Natural killer cell treated with Interleukin-12 subunit alpha and Interleukin-12 subunit beta and Interleukin-15 and Interleukin-18, amount 100 ng/mL, for 72 hours (primary cell): ENCODE data around the gene MACROD2. TPM values are rescaled to one million over a fixed set of nuclear protein-coding genes. Genes with fewer than 3 reads are reported as not detected.

Experiments used
- ATAC-seq, 2 donors: fragments of 150-1000 bp; cut with Tn5 transposase in 1 of 2; sonication (Bioruptor Pico), chemical (Tn5 transposase) in 1 of 2; 2 replicates each; pipeline ENCODE4 v1.10.0; 2021
- DNase-seq: peaks from one replicate; pipeline ENCODE4 v3.0.0; 2022; ENCODE audit warnings: low spot score
- H3K27ac Mint-ChIP-seq, 2 donors: 1 replicate in 1 of 2; 2 replicates in 1 of 2; pipeline ENCODE4 v1.8.0; 2022; ENCODE audit warnings: mixed read lengths in 2 of 2, mild to moderate bottlenecking in 1 of 2, moderate library complexity in 1 of 2
- H3K27me3 Mint-ChIP-seq, 2 donors: 1 replicate in 1 of 2; 2 replicates in 1 of 2; pipeline ENCODE4 v1.8.0; 2022; ENCODE audit warnings: mixed read lengths in 2 of 2
- H3K36me3 Mint-ChIP-seq: one replicate; pipeline ENCODE4 v1.8.0; 2022; ENCODE audit warnings: mixed read lengths
- H3K4me1 Mint-ChIP-seq, 2 donors: 1 replicate in 1 of 2; 2 replicates in 1 of 2; pipeline ENCODE4 v1.8.0; 2022; ENCODE audit warnings: low read depth in 2 of 2, mixed read lengths in 2 of 2, mild to moderate bottlenecking in 1 of 2
- H3K4me3 Mint-ChIP-seq: one replicate; pipeline ENCODE4 v1.8.0; 2022; ENCODE audit warnings: mixed read lengths
- H3K9me3 Mint-ChIP-seq: 2 replicates; pipeline ENCODE4 v1.8.0; 2022; ENCODE audit warnings: mixed read lengths
- total RNA-seq, 2 donors: library from RNA; stranded (reverse); gene quantifications; one replicate each; pipeline ENCODE4 v1.2.3, GENCODE V29; 2022

The MACROD2 gene
- total RNA-seq, 2 donors from 2014 or later = not detected

DNA sequence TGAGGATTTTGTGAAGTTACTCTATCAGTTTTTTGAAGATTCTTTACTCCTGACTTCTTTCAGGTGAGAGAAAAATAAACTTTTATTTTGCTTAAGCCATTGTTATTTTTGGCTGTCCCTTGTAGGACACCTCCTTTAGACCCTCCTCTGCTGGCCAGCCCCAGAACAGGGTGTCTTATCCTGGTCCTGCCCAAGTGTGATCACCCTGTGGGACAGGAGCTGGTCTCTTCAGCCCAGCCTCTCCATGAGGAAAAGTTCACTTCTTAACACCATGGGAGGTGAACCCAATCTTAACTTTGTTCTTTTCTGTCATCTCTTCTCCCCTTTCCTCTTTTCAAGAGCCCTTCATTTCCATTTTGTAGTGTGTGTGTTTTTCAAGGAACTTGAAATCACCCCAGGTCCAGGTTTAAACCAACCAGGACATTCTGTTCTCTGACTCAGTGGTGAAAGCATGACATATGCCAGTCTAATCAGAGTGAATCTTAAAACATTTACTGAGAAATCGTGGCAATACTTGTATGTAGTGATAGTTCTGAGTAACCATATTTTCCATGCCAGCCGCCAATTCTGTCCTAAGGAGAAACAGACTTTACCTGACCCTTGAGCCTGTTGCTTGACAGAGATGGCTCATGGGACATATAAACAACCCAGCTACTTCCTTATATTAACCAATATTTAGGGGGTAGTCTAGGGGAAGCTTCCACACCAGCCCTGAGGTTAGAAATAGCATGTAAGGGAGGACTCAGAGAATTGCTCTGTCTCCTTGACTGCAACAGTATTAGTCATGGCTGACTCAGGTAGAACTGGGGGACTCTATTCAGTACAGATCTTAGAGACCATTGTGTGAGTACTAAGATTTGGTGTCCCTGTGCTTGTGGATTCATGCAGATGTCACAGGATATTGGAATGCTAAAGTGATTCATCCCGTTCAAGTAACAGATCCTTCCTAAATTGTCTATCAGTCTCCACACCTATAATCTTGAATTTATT lies 293.3 kb downstream of the MACROD2 start:
- no peak for ATAC-seq
- Mint-ChIP-seq H3K27me3 (no peaks in the 10 kb centered on the region), H3K36me3 (no peaks in the 10 kb centered on the region), H3K9me3 (peaks cover 8% of the 10 kb centered on the region), H3K4me1 (no peaks in the 10 kb centered on the region), H3K27ac (no peak overlapping the region), H3K4me3 (no peak overlapping the region)
- DNase-seq = no peak

DNA sequence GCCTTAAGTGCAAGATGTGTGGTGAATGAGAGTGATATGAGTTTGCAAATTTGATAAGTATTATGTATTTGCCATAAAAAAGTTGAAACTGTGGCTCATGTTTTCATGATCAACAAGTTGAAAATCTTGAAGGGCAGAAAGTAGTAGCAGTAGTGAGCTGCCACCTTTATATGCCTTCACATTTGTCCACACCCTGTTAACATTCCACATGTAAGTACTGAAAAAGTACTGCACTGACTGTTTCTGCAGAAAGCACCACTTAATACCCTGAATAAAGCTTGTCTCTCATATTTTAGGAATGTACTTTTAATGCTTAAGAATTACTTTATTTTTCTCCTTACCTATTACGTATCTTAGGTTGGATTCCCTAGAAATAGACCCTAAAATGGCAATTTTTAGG lies 296.2 kb downstream of the MACROD2 start:
- DNase-seq = no peak
- H3K27ac Mint-ChIP-seq = no peak overlapping the region
- H3K36me3 Mint-ChIP-seq = no peaks in the 10 kb centered on the region
- peaks cover 11% of the 10 kb centered on the region for H3K9me3 Mint-ChIP-seq
- no peaks in the 10 kb centered on the region for H3K27me3 Mint-ChIP-seq
- H3K4me3 Mint-ChIP-seq = no peak overlapping the region
- ATAC-seq = no peak
- H3K4me1 Mint-ChIP-seq = no peaks in the 10 kb centered on the region

DNA sequence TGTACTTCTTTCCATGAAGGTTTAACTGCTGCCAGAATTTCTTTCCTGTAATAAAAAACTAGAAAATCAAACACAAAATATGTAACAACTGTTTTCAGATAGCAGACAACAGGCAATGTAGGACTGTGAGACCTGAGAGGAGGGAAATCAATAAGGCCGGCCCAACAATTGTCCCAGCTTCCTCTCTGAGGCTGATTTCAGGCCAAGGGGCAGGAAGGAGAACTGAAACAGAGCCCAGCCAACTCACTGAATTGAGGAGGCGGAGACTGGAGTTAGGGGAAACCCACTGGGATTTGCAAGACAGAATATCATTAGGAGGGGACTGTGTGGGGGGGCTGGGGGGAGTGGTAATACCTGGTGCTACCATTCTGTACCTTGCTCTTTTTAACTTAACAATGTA lies 299.9 kb downstream of the MACROD2 start:
- Mint-ChIP-seq H3K9me3 (peaks cover 17% of the 10 kb centered on the region), H3K4me3 (no peak overlapping the region), H3K36me3 (no peaks in the 10 kb centered on the region), H3K27ac (no peak overlapping the region), H3K27me3 (no peaks in the 10 kb centered on the region), H3K4me1 (no peaks in the 10 kb centered on the region)
- DNase-seq (no peak), ATAC-seq (no peak)

DNA sequence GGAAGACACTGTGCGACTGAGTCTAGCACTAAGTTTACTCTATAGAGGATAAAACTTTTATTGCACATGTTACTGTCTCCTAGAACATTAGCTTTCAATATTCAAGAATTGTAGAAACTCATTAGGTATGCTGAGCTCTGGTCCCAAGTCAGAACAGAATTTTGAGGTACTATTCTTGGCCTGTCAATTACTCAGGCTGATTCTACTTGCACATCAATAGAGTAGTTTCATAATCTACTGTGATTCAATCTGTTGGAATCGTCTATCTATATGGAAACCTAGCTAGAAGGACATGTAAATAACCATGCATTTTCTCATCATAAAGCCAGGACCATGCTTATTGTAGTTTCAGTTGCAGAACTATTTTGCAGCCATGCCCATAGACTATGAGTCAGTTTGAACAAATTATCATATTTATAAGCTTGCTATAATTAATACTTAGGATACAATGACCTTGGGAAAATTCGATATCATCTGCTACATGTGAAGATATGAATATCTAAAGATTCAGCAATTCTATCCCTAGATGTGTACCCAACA lies 300.5 kb downstream of the MACROD2 start:
- no peak for DNase-seq
- Mint-ChIP-seq H3K27ac (no peak overlapping the region), H3K36me3 (no peaks in the 10 kb centered on the region), H3K4me3 (no peak overlapping the region), H3K27me3 (no peaks in the 10 kb centered on the region), H3K4me1 (no peaks in the 10 kb centered on the region), H3K9me3 (peaks cover 17% of the 10 kb centered on the region)
- no peak for ATAC-seq

DNA sequence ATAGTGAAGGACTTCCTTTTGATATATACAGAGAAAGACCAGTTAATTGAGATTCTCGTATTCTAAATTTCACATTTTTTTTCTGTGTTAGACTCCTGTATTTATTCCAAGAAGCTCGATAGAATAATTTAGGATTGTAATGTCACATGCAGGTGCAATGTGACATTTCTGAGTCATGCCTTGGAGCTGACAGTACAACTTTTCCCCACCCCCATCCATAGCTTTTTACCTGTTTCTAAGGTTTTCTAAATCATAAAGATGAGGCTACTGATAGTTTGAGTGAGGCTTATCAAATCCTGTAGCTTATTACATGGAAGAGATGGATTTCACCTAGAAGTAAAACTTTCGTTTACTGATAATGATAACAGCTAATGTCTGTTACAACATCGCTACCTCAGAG lies 304.5 kb downstream of the MACROD2 start:
- ATAC-seq = no peak

DNA sequence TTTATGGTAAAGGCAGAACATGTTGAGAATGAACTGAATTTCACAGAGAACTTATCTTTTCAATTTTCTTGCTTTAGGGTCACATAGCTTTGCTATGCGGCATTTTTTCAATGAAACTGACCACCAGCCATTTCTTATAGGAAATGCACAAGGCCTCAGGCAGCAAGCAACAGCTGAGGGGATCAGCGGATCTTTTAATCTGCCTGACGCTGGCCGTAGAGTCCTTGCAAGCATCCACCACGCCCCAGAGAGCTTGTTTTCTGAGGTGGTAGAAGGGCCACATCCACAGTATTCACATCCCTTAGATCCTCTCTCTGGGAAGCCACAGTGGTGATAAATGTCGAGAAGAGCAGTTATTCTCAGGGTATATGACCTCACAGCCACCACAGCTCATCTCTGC lies 307.8 kb downstream of the MACROD2 start:
- DNase-seq = no peak
- no peak overlapping the region for H3K27ac Mint-ChIP-seq

More for the DNA sequence above, 304.5 kb downstream of the MACROD2 start:
- Mint-ChIP-seq H3K9me3 (peaks cover 24% of the 10 kb centered on the region), H3K27me3 (no peaks in the 10 kb centered on the region), H3K36me3 (peaks cover 4% of the 10 kb centered on the region), H3K4me1 (no peaks in the 10 kb centered on the region), H3K4me3 (no peak overlapping the region), H3K27ac (no peak overlapping the region)
- DNase-seq = no peak

DNA sequence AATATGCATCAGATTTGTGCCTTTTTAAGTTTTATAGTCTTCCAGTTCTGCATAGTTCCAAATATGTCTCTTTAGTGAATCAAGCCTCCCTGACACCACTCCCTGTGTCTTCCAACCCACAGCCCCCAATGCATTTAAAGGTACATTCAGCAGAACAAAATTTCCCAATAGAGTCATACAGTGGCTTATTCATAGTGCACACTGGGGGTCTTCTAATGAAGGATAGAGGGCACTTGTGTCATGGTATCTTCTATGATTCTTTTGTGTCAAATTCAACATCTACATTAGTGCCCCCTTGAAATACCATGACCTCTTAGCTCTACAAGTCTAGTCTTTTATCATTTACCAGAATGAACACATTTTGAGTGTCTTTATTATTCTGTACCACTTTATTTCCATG lies 308.3 kb downstream of the MACROD2 start:
- no peaks in the 10 kb centered on the region for H3K27me3 Mint-ChIP-seq
- no peak for ATAC-seq
- peaks cover 26% of the 10 kb centered on the region for H3K9me3 Mint-ChIP-seq
- H3K27ac Mint-ChIP-seq = no peak overlapping the region
- DNase-seq = no peak
- H3K4me1 Mint-ChIP-seq = no peaks in the 10 kb centered on the region
- H3K4me3 Mint-ChIP-seq = no peak overlapping the region
- H3K36me3 Mint-ChIP-seq = peaks cover 10% of the 10 kb centered on the region

More for the DNA sequence above, 307.8 kb downstream of the MACROD2 start:
- no peaks in the 10 kb centered on the region for H3K4me1 Mint-ChIP-seq
- no peak for ATAC-seq
- no peaks in the 10 kb centered on the region for H3K27me3 Mint-ChIP-seq
- no peak overlapping the region for H3K4me3 Mint-ChIP-seq
- peaks cover 10% of the 10 kb centered on the region for H3K36me3 Mint-ChIP-seq
- H3K9me3 Mint-ChIP-seq = peaks cover 26% of the 10 kb centered on the region

DNA sequence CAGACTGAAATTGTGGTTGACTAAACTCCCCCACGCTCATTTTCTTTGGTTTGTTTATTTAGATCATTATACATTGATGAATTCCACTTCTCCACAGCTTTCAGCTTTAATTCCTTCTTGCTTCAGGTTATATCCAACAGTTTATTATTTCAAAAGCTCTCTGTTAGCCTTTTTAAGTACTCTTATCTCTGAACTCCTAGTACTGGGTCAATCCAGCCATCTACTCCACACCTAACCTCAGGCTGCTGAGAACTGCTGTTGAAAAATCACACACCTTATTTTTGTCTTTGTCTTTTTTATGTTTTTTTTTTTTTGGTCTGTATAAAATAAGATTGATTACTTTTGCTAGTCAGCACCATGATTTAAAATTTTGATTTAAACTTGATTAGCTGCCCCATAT lies 309.2 kb downstream of the MACROD2 start:
- no peaks in the 10 kb centered on the region for H3K27me3 Mint-ChIP-seq
- no peak overlapping the region for H3K27ac Mint-ChIP-seq
- DNase-seq = no peak
- no peaks in the 10 kb centered on the region for H3K4me1 Mint-ChIP-seq
- peaks cover 10% of the 10 kb centered on the region for H3K36me3 Mint-ChIP-seq
- H3K9me3 Mint-ChIP-seq = peaks cover 25% of the 10 kb centered on the region
- ATAC-seq = no peak
- no peak overlapping the region for H3K4me3 Mint-ChIP-seq

DNA sequence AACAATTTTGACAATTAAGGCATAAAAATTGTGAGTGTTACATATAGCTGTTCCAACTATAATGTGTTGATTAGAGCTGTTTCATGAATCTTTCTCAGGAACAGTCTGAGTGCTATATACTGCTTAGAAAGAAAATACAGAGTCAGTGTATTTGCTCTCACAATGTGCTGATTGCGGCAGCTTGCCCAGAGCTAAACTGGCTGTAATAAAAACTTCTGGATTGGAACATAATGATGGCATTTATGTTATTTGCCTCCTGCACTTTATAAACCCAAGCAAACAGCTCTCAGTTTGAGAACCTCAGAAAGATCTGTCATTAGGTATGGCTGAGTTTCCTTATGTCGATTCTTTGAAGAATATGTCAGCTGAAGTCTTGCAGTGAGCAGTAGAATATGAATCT lies 312.6 kb downstream of the MACROD2 start:
- H3K4me3 Mint-ChIP-seq = no peak overlapping the region
- H3K4me1 Mint-ChIP-seq = no peaks in the 10 kb centered on the region
- H3K9me3 Mint-ChIP-seq = peaks cover 25% of the 10 kb centered on the region
- no peak overlapping the region for H3K27ac Mint-ChIP-seq
- no peak for ATAC-seq
- H3K27me3 Mint-ChIP-seq = no peaks in the 10 kb centered on the region
- DNase-seq = no peak
- H3K36me3 Mint-ChIP-seq = peaks cover 10% of the 10 kb centered on the region

DNA sequence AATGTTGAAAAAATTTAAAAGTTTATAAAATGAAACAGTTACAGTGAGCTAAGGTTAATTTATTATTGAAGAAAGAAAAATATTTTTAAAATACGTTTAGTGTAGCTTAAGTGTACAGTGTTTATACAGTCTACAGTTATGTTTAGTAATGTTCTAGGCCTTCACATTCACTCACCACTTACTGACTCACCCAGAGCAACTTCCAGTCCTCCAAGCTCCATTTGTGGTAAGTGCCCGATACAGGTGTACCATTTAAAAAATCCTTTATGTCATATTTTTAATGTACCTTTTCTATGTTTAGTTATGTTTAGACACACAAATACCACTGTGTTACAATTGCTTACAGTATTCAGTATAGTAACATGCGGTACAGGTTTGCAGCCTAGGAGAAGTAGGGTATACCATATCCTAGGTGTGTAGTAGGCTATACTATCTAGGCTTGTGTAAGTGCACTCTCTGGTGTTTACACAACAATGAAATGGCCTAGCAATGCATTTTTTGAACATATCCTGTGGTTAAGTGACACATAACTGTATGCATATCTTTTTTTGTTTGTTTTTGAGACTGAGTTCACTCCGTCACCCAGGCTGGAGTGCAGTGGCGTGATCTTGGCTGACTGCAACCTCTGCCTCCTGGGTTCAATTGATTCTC lies 315.8 kb downstream of the MACROD2 start:
- Mint-ChIP-seq H3K27ac (no peak overlapping the region), H3K4me3 (no peak overlapping the region), H3K36me3 (peaks cover 1% of the 10 kb centered on the region), H3K4me1 (no peaks in the 10 kb centered on the region), H3K27me3 (no peaks in the 10 kb centered on the region), H3K9me3 (peaks cover 4% of the 10 kb centered on the region)
- ATAC-seq = no peak
- DNase-seq = no peak

DNA sequence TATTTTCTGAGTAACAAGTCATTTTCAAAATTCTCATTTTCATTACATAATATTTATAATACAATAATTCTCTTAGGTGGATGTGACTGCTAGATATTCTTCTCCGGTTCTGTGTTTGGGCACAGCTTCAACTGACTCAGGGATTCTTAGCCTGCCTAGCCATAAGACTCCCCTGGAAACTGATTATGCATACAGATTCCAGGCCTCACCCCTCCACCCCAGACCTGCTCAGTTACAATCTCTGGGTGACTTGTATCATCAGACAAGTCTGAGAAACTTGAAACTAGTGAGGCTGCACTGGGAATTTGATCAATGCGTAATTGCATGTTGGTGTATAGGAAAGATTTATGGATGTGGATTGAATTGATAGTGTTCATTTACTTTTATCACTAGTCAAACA lies 316.7 kb downstream of the MACROD2 start:
- H3K36me3 Mint-ChIP-seq = no peaks in the 10 kb centered on the region
- H3K27me3 Mint-ChIP-seq = no peaks in the 10 kb centered on the region
- H3K4me1 Mint-ChIP-seq = no peaks in the 10 kb centered on the region
- peaks cover 8% of the 10 kb centered on the region for H3K9me3 Mint-ChIP-seq
- DNase-seq (no peak), ATAC-seq (no peak)
- H3K4me3 Mint-ChIP-seq = no peak overlapping the region
- H3K27ac Mint-ChIP-seq = no peak overlapping the region

DNA sequence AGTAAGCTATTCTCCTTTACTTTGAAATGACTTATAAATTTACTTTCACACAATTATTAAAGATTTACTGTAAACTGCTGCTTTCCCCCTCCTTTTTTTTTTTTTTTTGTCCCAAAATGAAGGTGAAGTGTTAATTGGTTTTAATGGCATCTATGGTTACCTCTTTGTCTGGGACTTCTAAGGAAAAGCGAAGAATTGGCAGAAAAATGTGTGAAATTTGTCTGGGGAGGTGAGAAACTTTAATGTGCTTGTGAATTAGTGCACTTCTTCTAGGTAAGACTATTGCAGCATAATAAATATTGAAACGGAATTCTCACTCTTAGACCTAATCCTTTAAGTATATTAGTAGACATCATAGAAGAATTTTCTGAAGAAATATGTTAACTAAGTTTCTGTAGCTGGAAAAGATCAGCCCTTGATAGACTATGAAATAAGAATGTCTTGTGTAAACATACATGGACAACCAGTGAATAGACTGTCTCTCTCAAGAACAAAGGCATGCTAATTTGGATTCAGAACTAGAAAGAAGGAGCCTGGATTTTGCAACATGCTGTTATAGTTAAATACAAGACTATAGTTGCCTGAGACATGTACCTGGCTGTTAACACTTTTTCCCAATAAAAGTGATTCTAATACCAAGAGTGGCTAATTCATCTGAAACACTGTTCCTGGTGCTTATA lies 318.2 kb downstream of the MACROD2 start:
- peaks cover 7% of the 10 kb centered on the region for H3K9me3 Mint-ChIP-seq
- H3K27me3 Mint-ChIP-seq = no peaks in the 10 kb centered on the region
- no peaks in the 10 kb centered on the region for H3K36me3 Mint-ChIP-seq
- no peak overlapping the region for H3K27ac Mint-ChIP-seq
- H3K4me1 Mint-ChIP-seq = no peaks in the 10 kb centered on the region
- DNase-seq (no peak), ATAC-seq (no peak)
- no peak overlapping the region for H3K4me3 Mint-ChIP-seq

DNA sequence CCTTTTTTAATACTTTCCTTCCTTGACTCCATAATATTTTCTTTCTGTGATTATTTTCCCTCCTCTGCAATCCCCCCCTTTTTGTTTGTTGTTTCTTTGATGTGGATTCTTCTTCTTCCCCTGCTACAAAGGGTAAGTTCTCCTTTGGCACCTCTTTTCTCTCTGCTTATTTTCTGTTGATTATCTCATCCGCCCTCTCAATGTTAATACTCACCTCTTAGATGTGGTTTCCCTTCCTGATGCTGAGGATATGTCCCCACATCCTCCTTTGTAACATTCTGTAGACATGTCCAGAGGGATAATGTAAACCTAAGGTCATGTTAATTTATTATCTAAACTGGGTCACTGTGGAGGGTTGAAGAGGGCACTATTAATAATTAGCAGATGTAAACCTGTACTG lies 324.4 kb downstream of the MACROD2 start:
- Mint-ChIP-seq H3K27me3 (no peaks in the 10 kb centered on the region), H3K9me3 (peaks cover 18% of the 10 kb centered on the region), H3K4me3 (no peak overlapping the region), H3K36me3 (no peaks in the 10 kb centered on the region), H3K27ac (no peak overlapping the region), H3K4me1 (no peaks in the 10 kb centered on the region)
- DNase-seq (no peak), ATAC-seq (no peak)

DNA sequence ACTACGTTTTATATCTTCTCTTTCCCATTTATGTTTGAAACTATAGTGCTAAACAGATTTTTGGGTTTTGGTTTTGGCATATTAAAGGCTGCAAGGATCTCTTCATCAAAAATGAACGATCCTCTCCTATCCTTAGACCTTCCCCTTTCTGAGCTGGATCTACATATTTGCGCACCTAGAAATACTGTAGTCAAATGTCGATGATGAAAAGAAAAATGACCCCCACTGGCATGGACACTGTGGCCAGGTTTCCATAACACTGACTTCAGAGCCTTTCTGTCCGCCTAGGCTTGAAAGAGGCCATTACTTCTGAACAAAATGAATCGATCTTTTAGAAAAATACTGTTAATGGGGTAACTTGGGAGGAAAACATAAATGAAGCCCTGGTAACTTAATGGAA lies 336.3 kb downstream of the MACROD2 start:
- no peak overlapping the region for H3K27ac Mint-ChIP-seq
- H3K4me1 Mint-ChIP-seq = no peaks in the 10 kb centered on the region
- DNase-seq = no peak
- H3K9me3 Mint-ChIP-seq = peaks cover 3% of the 10 kb centered on the region
- H3K4me3 Mint-ChIP-seq = no peak overlapping the region
- H3K27me3 Mint-ChIP-seq = no peaks in the 10 kb centered on the region
- no peak for ATAC-seq
- no peaks in the 10 kb centered on the region for H3K36me3 Mint-ChIP-seq
